T-cell (primary cell): ENCODE measurements around the gene PRKAG2. TPM values are rescaled to one million over a fixed set of nuclear protein-coding genes. Genes with fewer than 3 reads are reported as not detected.
A peak's percentile ranks its signal among the peaks of the same experiment; 100 is the strongest.

ENCODE experiments used
- ATAC-seq, 4 experiments: fragments of 200-7000 bp in 3 of 4; fragments of 150-1000 bp in 1 of 4; cut with Tn5 transposase; replicated peaks in 1 of 4; 1 replicate in 3 of 4; 2 replicates in 1 of 4; pipeline ENCODE4 v1.10.0; 2021; ENCODE audit warnings: moderate library complexity in 3 of 4, mild to moderate bottlenecking in 2 of 4, moderate number of reproducible peaks in 1 of 4
- CTCF ChIA-PET, 2 donors: fragments of 300-600 bp; sonication (Branson Sonifier 250); formaldehyde crosslinking; loops; one replicate each; lab custom pipeline; 2022; ENCODE audit warnings: antibody characterized with exemption in 2 of 2; lab: Charles Lee
- POLR2A ChIA-PET, 2 donors: fragments of 300-600 bp; sonication (Branson Sonifier 250); formaldehyde crosslinking; loops; one replicate each; lab custom pipeline; 2022; ENCODE audit warnings: antibody characterized with exemption in 2 of 2; lab: Charles Lee
- DNase-seq, 35 experiments: peaks; one replicate each; pipeline versions ENCODE4 v3.0.0 to v3.0.0-alpha.2; 2013 to 2023
- H3K27ac ChIP-seq: one replicate; pipeline ENCODE4 v1.5.1; 2013; ENCODE audit warnings: low read length
- H3K27me3 ChIP-seq, 2 experiments: replicated peaks in 1 of 2; 1 replicate in 1 of 2; 2 replicates in 1 of 2; pipeline versions ENCODE4 v1.6.1 to v1.7.0; 2013; ENCODE audit warnings: low read length in 1 of 2, mixed read lengths in 1 of 2; ENCODE audit not compliant: control insufficient read depth in 2 of 2, insufficient read depth in 2 of 2; ENCODE audit errors: extremely low read depth in 1 of 2
- H3K36me3 ChIP-seq, 2 donors: 1 replicate in 1 of 2; 2 replicates in 1 of 2; pipeline versions ENCODE4 v1.6.1 to v1.7.0; 2013; ENCODE audit warnings: low read length in 1 of 2; ENCODE audit not compliant: control insufficient read depth in 2 of 2, insufficient read depth in 1 of 2; ENCODE audit errors: extremely low read depth in 1 of 2
- H3K4me1 ChIP-seq, 2 experiments: 1 replicate in 1 of 2; 2 replicates in 1 of 2; pipeline versions ENCODE4 v1.6.1 to v1.7.0; 2013; ENCODE audit warnings: low read length in 2 of 2, mixed read lengths in 1 of 2; ENCODE audit not compliant: insufficient read depth in 2 of 2, control insufficient read depth in 1 of 2; ENCODE audit errors: extremely low read depth in 1 of 2
- H3K4me3 ChIP-seq, 2 donors: 1 replicate in 1 of 2; 2 replicates in 1 of 2; pipeline versions ENCODE4 v1.5.1 to v1.7.0; 2013; ENCODE audit warnings: mild to moderate bottlenecking in 2 of 2, low read length in 1 of 2, moderate library complexity in 1 of 2; ENCODE audit not compliant: control insufficient read depth in 1 of 2; ENCODE audit errors: extremely low read depth in 1 of 2
- H3K9me3 ChIP-seq: 2 replicates; pipeline ENCODE4 v1.7.0; 2013
- H3K27ac Mint-ChIP-seq, 2 donors: one replicate each; pipeline ENCODE4 v1.8.0; 2020 to 2021; ENCODE audit warnings: mild to moderate bottlenecking in 2 of 2, mixed read lengths in 2 of 2
- H3K27me3 Mint-ChIP-seq, 2 donors: one replicate each; pipeline ENCODE4 v1.8.0; 2021 to 2022; ENCODE audit warnings: mixed read lengths in 2 of 2
- H3K36me3 Mint-ChIP-seq: one replicate; pipeline ENCODE4 v1.8.0; 2021; ENCODE audit warnings: mixed read lengths
- H3K4me1 Mint-ChIP-seq, 3 donors: one replicate each; pipeline ENCODE4 v1.8.0; 2020 to 2022; ENCODE audit warnings: mixed read lengths in 3 of 3, mild to moderate bottlenecking in 1 of 3
- H3K4me3 Mint-ChIP-seq, 3 donors: one replicate each; pipeline ENCODE4 v1.8.0; 2020 to 2022; ENCODE audit warnings: mild to moderate bottlenecking in 3 of 3, mixed read lengths in 3 of 3, moderate library complexity in 3 of 3
- H3K9me3 Mint-ChIP-seq, 3 donors: one replicate each; pipeline ENCODE4 v1.8.0; 2020 to 2022; ENCODE audit warnings: mixed read lengths in 3 of 3
- WGBS: methylation state at CpG from one replicate; pipeline ENCODE4 v1.1.5; 2013; ENCODE audit warnings: missing lambda C conversion rate; ENCODE audit not compliant: insufficient coverage; 5-methylcytosine and 5-hydroxymethylcytosine counted together
- total RNA-seq, 35 experiments: library from RNA in 6 of 35; stranded (reverse) in 6 of 35; fragments of 120-200 nt in 1 of 35; gene quantifications; one replicate each; pipeline versions ENCODE4 v1.2.1 to v1.2.4 and lab custom pipeline; 2013 to 2026

PRKAG2 gene
- total RNA-seq, 5 donors from 2014 or later (not counting 1 experiment from before 2014, with no cell fraction given), result 43.0 to 59.9 (median 49.3) TPM

- DNase-seq, result no peak
- Mint-ChIP-seq H3K27ac (no peak overlapping the region), H3K36me3 (peaks cover 23% of the 10 kb centered on the region), H3K4me3 (no peak overlapping the region), H3K4me1 (peaks cover 11 to 20% (median 12%) of the 10 kb centered on the region in 3 donors), H3K9me3 (no peaks in the 10 kb centered on the region), H3K27me3 (no peaks in the 10 kb centered on the region)
- H3K9me3 ChIP-seq, result no peaks in the 10 kb centered on the region
- peaks cover 3 to 11% of the 10 kb centered on the region in 2 donors for H3K36me3 ChIP-seq
- no peak overlapping the region for H3K4me3 ChIP-seq
- no peak for ATAC-seq
- CTCF ChIA-PET, result no interaction called here
- no peaks in the 10 kb centered on the region for H3K4me1 ChIP-seq
- H3K27me3 ChIP-seq, result no peaks in the 10 kb centered on the region
- WGBS, result 83% methylated on average over 1 of the region's 4 CpGs
- POLR2A ChIA-PET, result no interaction called here
- no peak overlapping the region for H3K27ac ChIP-seq
Measured at GRCh38 chr7:151615784-151616183, 261.1 kb downstream of the PRKAG2 start.

GRCh38 chr7:151615058-151615457, 261.9 kb downstream of the PRKAG2 start:
- POLR2A ChIA-PET, result no interaction called here
- no peak overlapping the region for H3K4me3 ChIP-seq
- no peak for ATAC-seq
- CTCF ChIA-PET, result interaction anchor here in 1 of 2 donors (0.5 to 0.6 kb wide), 2 partner anchors 64 to 1111 kb away, joined by 6 read pairs; no protein-coding TSS in a partner anchor
- H3K9me3 ChIP-seq, result no peaks in the 10 kb centered on the region
- Mint-ChIP-seq H3K36me3 (peaks cover 23% of the 10 kb centered on the region), H3K27me3 (no peaks in the 10 kb centered on the region), H3K9me3 (no peaks in the 10 kb centered on the region), H3K27ac (no peak overlapping the region), H3K4me3 (no peak overlapping the region), H3K4me1 (peaks cover 11 to 20% (median 12%) of the 10 kb centered on the region in 3 donors)
- H3K4me1 ChIP-seq, result no peaks in the 10 kb centered on the region
- H3K36me3 ChIP-seq, result peaks cover 3 to 11% of the 10 kb centered on the region in 2 donors
- WGBS, result 100% methylated on average over 1 of the region's 3 CpGs
- no peak for DNase-seq
- H3K27me3 ChIP-seq, result no peaks in the 10 kb centered on the region
- H3K27ac ChIP-seq, result no peak overlapping the region

GRCh38 chr7:151614019-151614418, 262.9 kb downstream of the PRKAG2 start:
- no peaks in the 10 kb centered on the region for H3K27me3 ChIP-seq
- no peaks in the 10 kb centered on the region for H3K4me1 ChIP-seq
- no peak overlapping the region for H3K27ac ChIP-seq
- ChIA-PET POLR2A (interaction anchor here in 1 of 2 donors (0.6 kb wide), 1 partner anchor 8 kb away, joined by 6 read pairs; no protein-coding TSS in a partner anchor), CTCF (no interaction called here)
- H3K9me3 ChIP-seq, result no peaks in the 10 kb centered on the region
- 92% methylated on average over 11 of the region's 13 CpGs for WGBS
- no peaks in the 10 kb centered on the region for H3K9me3 Mint-ChIP-seq
- no peak for ATAC-seq
- H3K4me1 Mint-ChIP-seq, result peaks cover 12 to 20% (median 17%) of the 10 kb centered on the region in 3 donors
- no peak overlapping the region for H3K27ac Mint-ChIP-seq
- H3K27me3 Mint-ChIP-seq, result no peaks in the 10 kb centered on the region
- H3K4me3 Mint-ChIP-seq, result peak overlapping the region in 1 of 3 donors; percentile 8
- H3K36me3 ChIP-seq, result peaks cover 3 to 11% of the 10 kb centered on the region in 2 donors
- H3K4me3 ChIP-seq, result no peak overlapping the region
- H3K36me3 Mint-ChIP-seq, result peaks cover 23% of the 10 kb centered on the region
- DNase-seq, result no peak

GRCh38 chr7:151611878-151612277, 265.0 kb downstream of the PRKAG2 start:
- no peaks in the 10 kb centered on the region for H3K27me3 ChIP-seq
- H3K27me3 Mint-ChIP-seq, result no peaks in the 10 kb centered on the region
- no peak for ATAC-seq
- peaks cover 22 to 38% (median 27%) of the 10 kb centered on the region in 3 donors for H3K4me1 Mint-ChIP-seq
- H3K9me3 Mint-ChIP-seq, result no peaks in the 10 kb centered on the region
- H3K27ac ChIP-seq, result no peak overlapping the region
- POLR2A ChIA-PET, result interaction anchor here in 1 of 2 donors (0.6 kb wide), 1 partner anchor 662 kb away, joined by 4 read pairs; no protein-coding TSS in a partner anchor
- H3K4me3 ChIP-seq, result no peak overlapping the region
- peaks cover 23% of the 10 kb centered on the region for H3K36me3 Mint-ChIP-seq
- H3K36me3 ChIP-seq, result peaks cover 3 to 11% of the 10 kb centered on the region in 2 donors
- no peak overlapping the region for H3K4me3 Mint-ChIP-seq
- WGBS, result 96% methylated on average over 6 of the region's 10 CpGs
- CTCF ChIA-PET, result no interaction called here
- H3K9me3 ChIP-seq, result no peaks in the 10 kb centered on the region
- H3K4me1 ChIP-seq, result no peaks in the 10 kb centered on the region
- no peak for DNase-seq
- no peak overlapping the region for H3K27ac Mint-ChIP-seq

- no peaks in the 10 kb centered on the region for H3K27me3 Mint-ChIP-seq
- Histone ChIP-seq H3K9me3 (no peaks in the 10 kb centered on the region), H3K4me3 (no peak overlapping the region), H3K36me3 (peaks cover 3 to 11% of the 10 kb centered on the region in 2 donors), H3K27me3 (no peaks in the 10 kb centered on the region), H3K27ac (no peak overlapping the region), H3K4me1 (no peaks in the 10 kb centered on the region)
- no peak for ATAC-seq
- H3K4me3 Mint-ChIP-seq, result no peak overlapping the region
- 91% methylated on average over 10 of the region's 11 CpGs for WGBS
- H3K36me3 Mint-ChIP-seq, result peaks cover 17% of the 10 kb centered on the region
- no peak for DNase-seq
- CTCF ChIA-PET, result no interaction called here
- POLR2A ChIA-PET, result no interaction called here
- no peak overlapping the region for H3K27ac Mint-ChIP-seq
- H3K4me1 Mint-ChIP-seq, result peaks cover 18 to 30% (median 23%) of the 10 kb centered on the region in 3 donors
- H3K9me3 Mint-ChIP-seq, result no peaks in the 10 kb centered on the region
Measured at GRCh38 chr7:151611041-151611440, 265.9 kb downstream of the PRKAG2 start.

GRCh38 chr7:151608031-151608551, 268.8 kb downstream of the PRKAG2 start:
- no peak for DNase-seq
- no peak overlapping the region for H3K4me3 Mint-ChIP-seq
- peaks cover 16% of the 10 kb centered on the region for H3K36me3 Mint-ChIP-seq
- Histone ChIP-seq H3K36me3 (peaks cover 6 to 8% of the 10 kb centered on the region in 2 donors), H3K27ac (no peak overlapping the region), H3K4me1 (no peaks in the 10 kb centered on the region), H3K4me3 (no peak overlapping the region), H3K9me3 (no peaks in the 10 kb centered on the region), H3K27me3 (no peaks in the 10 kb centered on the region)
- no peak for ATAC-seq
- H3K27me3 Mint-ChIP-seq, result no peaks in the 10 kb centered on the region
- POLR2A ChIA-PET, result no interaction called here
- no peak overlapping the region for H3K27ac Mint-ChIP-seq
- CTCF ChIA-PET, result no interaction called here
- 97% methylated on average over 14 of the region's 15 CpGs for whole genome bisulfite sequencing
- no peaks in the 10 kb centered on the region for H3K9me3 Mint-ChIP-seq
- peaks cover 14 to 22% (median 16%) of the 10 kb centered on the region in 3 donors for H3K4me1 Mint-ChIP-seq
